Measurements from ENCODE around the gene MUC2.
"Not testable (repeated sequence)": the region's sequence is repeated elsewhere in the genome, so short reads cannot be mapped to it uniquely, and the experiment has no call there.

Gene MUC2

GRCh38 chr11:1106387-1106786, 31.7 kb downstream of the MUC2 start:
- no peak for DNase-seq (ENCODE audit: low spot score)

GRCh38 chr11:1107316-1108245, 32.9 kb downstream of the MUC2 start:
- DNase-seq (ENCODE audit: low spot score) = no peak

GRCh38 chr11:1108246-1108900, 33.7 kb downstream of the MUC2 start:
- DNase-seq (ENCODE audit: low spot score) = no peak

- no peak for DNase-seq (ENCODE audit: low spot score)
These were observed 34.6 kb downstream of the MUC2 start for GRCh38 chr11:1109101-1109917.

GRCh38 chr11:1109918-1110705, 35.4 kb downstream of the MUC2 start:
- no peak for DNase-seq (ENCODE audit: low spot score)

GRCh38 chr11:1111545-1112212, 37.0 kb downstream of the MUC2 start:
- DNase-seq (ENCODE audit: low spot score) = no peak

GRCh38 chr11:1112351-1113191, 37.9 kb downstream of the MUC2 start:
- no peak for DNase-seq (ENCODE audit: low spot score)

GRCh38 chr11:1113405-1114201, 38.9 kb downstream of the MUC2 start:
- DNase-seq (ENCODE audit: low spot score) = no peak

- not testable (repeated sequence) for DNase-seq (ENCODE audit: low spot score)
These were observed 40.6 kb downstream of the MUC2 start for GRCh38 chr11:1115292-1115691.

- no peak for DNase-seq (ENCODE audit: low spot score)
These were observed 41.4 kb downstream of the MUC2 start for GRCh38 chr11:1116104-1116503.

GRCh38 chr11:1116666-1117390, 42.2 kb downstream of the MUC2 start:
- DNase-seq (ENCODE audit: low spot score) = no peak

GRCh38 chr11:1117992-1118391, 43.3 kb downstream of the MUC2 start:
- DNase-seq (ENCODE audit: low spot score) = no peak

- no peak for DNase-seq (ENCODE audit: low spot score)
These were observed 44.3 kb downstream of the MUC2 start for GRCh38 chr11:1118755-1119603.

GRCh38 chr11:1119604-1120146, 45.0 kb downstream of the MUC2 start:
- DNase-seq (ENCODE audit: low spot score) = no peak

- DNase-seq (ENCODE audit: low spot score) = no peak
These were observed 46.1 kb downstream of the MUC2 start for GRCh38 chr11:1120532-1121330.

GRCh38 chr11:1121331-1121812, 46.7 kb downstream of the MUC2 start:
- no peak for DNase-seq (ENCODE audit: low spot score)

Data from Ammon's horn (tissue), 1 donor.